GM06990 (cell line): ENCODE results near the gene SMIM27.

ENCODE experiments used
- DNase-seq: peaks from one replicate; pipeline ENCODE4 v3.0.0-alpha.2; 2011; ENCODE audit not compliant: insufficient read length; ENCODE audit errors: extremely low read depth
- H3K27me3 ChIP-seq: replicated peaks from 2 replicates; pipeline ENCODE4 v1.6.0; 2011; ENCODE audit warnings: low read length; ENCODE audit not compliant: control insufficient read depth, insufficient read depth
- H3K36me3 ChIP-seq: 2 replicates; pipeline ENCODE4 v1.5.1; 2011; ENCODE audit warnings: low read length; ENCODE audit not compliant: control insufficient read depth, insufficient read depth
- H3K4me3 ChIP-seq: replicated peaks from 2 replicates; pipeline ENCODE4 v1.5.1; 2011; ENCODE audit warnings: low read depth, mild to moderate bottlenecking, control low read depth, low read length
- TF ChIP-seq, protein P1 (sequence below): IDR thresholded peaks from 2 replicates; pipeline ENCODE4 v1.5.1; 2011; ENCODE audit warnings: low read length, control low read depth, mild to moderate bottlenecking, inconsistent platforms; ENCODE audit not compliant: insufficient read depth, poor library complexity, severe bottlenecking

SMIM27 gene

GRCh38 chr9:32573821-32574220 lies 21.7 kb downstream of the SMIM27 start:
- no peak overlapping the region for H3K4me3 ChIP-seq
- TF ChIP-seq, protein P1, sequence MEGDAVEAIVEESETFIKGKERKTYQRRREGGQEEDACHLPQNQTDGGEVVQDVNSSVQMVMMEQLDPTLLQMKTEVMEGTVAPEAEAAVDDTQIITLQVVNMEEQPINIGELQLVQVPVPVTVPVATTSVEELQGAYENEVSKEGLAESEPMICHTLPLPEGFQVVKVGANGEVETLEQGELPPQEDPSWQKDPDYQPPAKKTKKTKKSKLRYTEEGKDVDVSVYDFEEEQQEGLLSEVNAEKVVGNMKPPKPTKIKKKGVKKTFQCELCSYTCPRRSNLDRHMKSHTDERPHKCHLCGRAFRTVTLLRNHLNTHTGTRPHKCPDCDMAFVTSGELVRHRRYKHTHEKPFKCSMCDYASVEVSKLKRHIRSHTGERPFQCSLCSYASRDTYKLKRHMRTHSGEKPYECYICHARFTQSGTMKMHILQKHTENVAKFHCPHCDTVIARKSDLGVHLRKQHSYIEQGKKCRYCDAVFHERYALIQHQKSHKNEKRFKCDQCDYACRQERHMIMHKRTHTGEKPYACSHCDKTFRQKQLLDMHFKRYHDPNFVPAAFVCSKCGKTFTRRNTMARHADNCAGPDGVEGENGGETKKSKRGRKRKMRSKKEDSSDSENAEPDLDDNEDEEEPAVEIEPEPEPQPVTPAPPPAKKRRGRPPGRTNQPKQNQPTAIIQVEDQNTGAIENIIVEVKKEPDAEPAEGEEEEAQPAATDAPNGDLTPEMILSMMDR, result no peak

GRCh38 chr9:32574858-32575257 lies 22.7 kb downstream of the SMIM27 start:
- no peaks in the 10 kb centered on the region for H3K27me3 ChIP-seq
- DNase-seq, result no peak
- H3K4me3 ChIP-seq, result no peak overlapping the region
- TF ChIP-seq, protein P1, result no peak
- H3K36me3 ChIP-seq, result peaks cover 4% of the 10 kb centered on the region

More at GRCh38 chr9:32573821-32574220, 21.7 kb downstream of the SMIM27 start:
- Histone ChIP-seq H3K36me3 (peaks cover 4% of the 10 kb centered on the region), H3K27me3 (no peaks in the 10 kb centered on the region)
- no peak for DNase-seq

- Histone ChIP-seq H3K27me3 (no peaks in the 10 kb centered on the region; the same call in 1 of the 2 replicates), H3K4me3 (no peak overlapping the region), H3K36me3 (no peaks in the 10 kb centered on the region)
- TF ChIP-seq, protein P1, result no peak
- DNase-seq, result no peak
Measured at GRCh38 chr9:32577316-32577715, 25.2 kb downstream of the SMIM27 start.

DNA sequence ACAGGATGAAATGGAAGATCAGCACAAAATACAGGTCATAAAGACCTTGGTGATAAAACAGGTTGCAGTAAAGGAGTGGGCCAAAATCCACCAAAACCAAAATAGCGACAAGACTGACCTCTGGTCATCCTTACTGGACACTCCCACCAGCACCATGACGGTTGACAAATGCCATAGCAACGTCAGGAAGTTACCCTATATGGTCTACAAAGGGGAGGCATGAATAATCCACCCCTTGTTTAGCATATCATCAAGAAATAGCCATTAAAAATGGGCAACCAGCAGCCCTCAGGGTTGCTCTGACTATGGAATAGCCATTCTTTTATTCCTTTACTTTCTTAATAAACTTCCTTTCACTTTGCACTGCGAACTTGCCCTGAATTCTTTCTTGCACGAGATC lies 26.8 kb downstream of the SMIM27 start:
- DNase-seq, result no peak
- Histone ChIP-seq H3K36me3 (no peaks in the 10 kb centered on the region), H3K27me3 (no peaks in the 10 kb centered on the region; the same call in 1 of the 2 replicates), H3K4me3 (no peak overlapping the region)
- TF ChIP-seq, protein P1, result no peak

- TF ChIP-seq, protein P1, result peak; percentile 94
- no peaks in the 10 kb centered on the region; the same call in 1 of the 2 replicates for H3K27me3 ChIP-seq
- no peaks in the 10 kb centered on the region for H3K36me3 ChIP-seq
- DNase-seq, result no peak
- no peak overlapping the region for H3K4me3 ChIP-seq
Measured at GRCh38 chr9:32579706-32580331, 27.7 kb downstream of the SMIM27 start.
